PFSK-1 (cell line): Measurements from ENCODE around the gene ZC3H4.

Experiments used
- FOXP2 ChIP-seq: optimal IDR thresholded peaks from 2 replicates; pipeline ENCODE3; 2011; ENCODE audit warnings: borderline replicate concordance, control low read depth, inconsistent platforms; ENCODE audit not compliant: insufficient read depth; ENCODE audit errors: extremely low read length, extremely low read depth
- TAF1 ChIP-seq: IDR thresholded peaks from 2 replicates; pipeline ENCODE4 v1.6.1; 2012; ENCODE audit warnings: low read length, control low read depth, borderline replicate concordance; ENCODE audit not compliant: insufficient read depth

GRCh38 chr19:47106821-47107201 is 6.8 kb downstream of the ZC3H4 start:
- TF ChIP-seq FOXP2 (no peak), TAF1 (no peak)
